NCI-H2029 treated with DMSO at 0.1 percent for 48 hours (cell line): ENCODE results near the gene INSYN2A.

Experiments used
- DNase-seq: peaks from one replicate; lab custom pipeline; 2025; lab: John Stamatoyannopoulos, UW

INSYN2A gene

GRCh38 chr10:127154831-127155620 lies 41.4 kb downstream of the INSYN2A start:
- no peak for DNase-seq

- no peak for DNase-seq
Measured at GRCh38 chr10:127153181-127153580, 43.2 kb downstream of the INSYN2A start.

GRCh38 chr10:127151981-127152699 lies 44.3 kb downstream of the INSYN2A start:
- DNase-seq, result no peak

- no peak for DNase-seq
Measured at GRCh38 chr10:127151541-127151940, 44.9 kb downstream of the INSYN2A start.

GRCh38 chr10:127150136-127150535 lies 46.3 kb downstream of the INSYN2A start:
- DNase-seq, result no peak

GRCh38 chr10:127149501-127150081 lies 46.8 kb downstream of the INSYN2A start:
- DNase-seq, result no peak

- DNase-seq, result no peak
Measured at GRCh38 chr10:127148933-127149220, 47.5 kb downstream of the INSYN2A start.

GRCh38 chr10:127148066-127148932 lies 48.1 kb downstream of the INSYN2A start:
- DNase-seq, result no peak

GRCh38 chr10:127146661-127147060 lies 49.7 kb downstream of the INSYN2A start:
- DNase-seq, result no peak
